Measurements from ENCODE around the gene RUVBL1. TPM values are rescaled to one million over a fixed set of nuclear protein-coding genes. Genes with fewer than 3 reads are reported as not detected.
A peak's percentile ranks its signal among the peaks of the same experiment; 100 is the strongest.

RUVBL1 gene
- total RNA-seq, 6 donors from 2014 or later: 16.0 to 26.9 (median 21.8) TPM

DNA sequence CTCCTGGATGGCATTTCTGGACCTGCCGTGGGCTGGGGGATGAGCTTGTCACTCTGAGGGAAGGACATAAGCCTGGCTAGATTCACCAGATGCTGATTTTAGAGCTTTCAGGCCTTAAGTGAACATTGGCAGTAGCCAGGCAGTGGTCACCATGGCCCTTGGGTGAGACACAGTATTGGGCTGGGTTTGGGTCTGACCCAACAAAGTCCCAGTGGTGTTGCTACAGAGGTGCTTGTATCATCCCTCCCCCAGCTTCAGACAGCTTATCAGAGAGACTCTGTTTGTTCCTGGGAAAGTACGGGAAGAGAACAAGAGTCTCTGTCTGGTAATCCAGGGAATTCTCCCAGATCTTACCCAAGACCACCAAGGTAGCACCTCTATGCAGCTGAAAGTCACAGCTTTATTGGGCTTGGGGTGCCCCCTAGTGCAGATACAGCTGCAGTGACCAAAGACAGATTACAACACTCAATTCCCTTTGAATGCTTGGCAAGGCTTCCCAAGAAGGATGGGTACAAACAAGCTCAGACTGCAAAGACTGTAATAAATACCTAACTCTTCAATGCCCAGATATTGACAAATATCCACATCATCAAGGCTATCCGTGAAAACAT, 9.8 kb upstream of the RUVBL1 start:
- Histone ChIP-seq H3K36me3 (no peaks in the 10 kb centered on the region), H3K4me1 (no peaks in the 10 kb centered on the region), H3K27ac (no peak overlapping the region), H3K4me3 (no peak overlapping the region), H3K27me3 (no peaks in the 10 kb centered on the region), H3K9me3 (no peaks in the 10 kb centered on the region)
- DNase-seq: no peak
- 64 to 68% methylated on average over 3 of the region's 3 CpGs for WGBS, 2 donors
- TF ChIP-seq, protein P1, sequence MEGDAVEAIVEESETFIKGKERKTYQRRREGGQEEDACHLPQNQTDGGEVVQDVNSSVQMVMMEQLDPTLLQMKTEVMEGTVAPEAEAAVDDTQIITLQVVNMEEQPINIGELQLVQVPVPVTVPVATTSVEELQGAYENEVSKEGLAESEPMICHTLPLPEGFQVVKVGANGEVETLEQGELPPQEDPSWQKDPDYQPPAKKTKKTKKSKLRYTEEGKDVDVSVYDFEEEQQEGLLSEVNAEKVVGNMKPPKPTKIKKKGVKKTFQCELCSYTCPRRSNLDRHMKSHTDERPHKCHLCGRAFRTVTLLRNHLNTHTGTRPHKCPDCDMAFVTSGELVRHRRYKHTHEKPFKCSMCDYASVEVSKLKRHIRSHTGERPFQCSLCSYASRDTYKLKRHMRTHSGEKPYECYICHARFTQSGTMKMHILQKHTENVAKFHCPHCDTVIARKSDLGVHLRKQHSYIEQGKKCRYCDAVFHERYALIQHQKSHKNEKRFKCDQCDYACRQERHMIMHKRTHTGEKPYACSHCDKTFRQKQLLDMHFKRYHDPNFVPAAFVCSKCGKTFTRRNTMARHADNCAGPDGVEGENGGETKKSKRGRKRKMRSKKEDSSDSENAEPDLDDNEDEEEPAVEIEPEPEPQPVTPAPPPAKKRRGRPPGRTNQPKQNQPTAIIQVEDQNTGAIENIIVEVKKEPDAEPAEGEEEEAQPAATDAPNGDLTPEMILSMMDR (IDR thresholded peaks at IDR 0.05): peak; percentile 41 to 77 (median 52)
- no peak for TF ChIP-seq EP300 (IDR thresholded peaks at IDR 0.05)
- ATAC-seq (ENCODE audit: low FRiP score in 2 of 2): peak; percentile 51 to 57

DNA sequence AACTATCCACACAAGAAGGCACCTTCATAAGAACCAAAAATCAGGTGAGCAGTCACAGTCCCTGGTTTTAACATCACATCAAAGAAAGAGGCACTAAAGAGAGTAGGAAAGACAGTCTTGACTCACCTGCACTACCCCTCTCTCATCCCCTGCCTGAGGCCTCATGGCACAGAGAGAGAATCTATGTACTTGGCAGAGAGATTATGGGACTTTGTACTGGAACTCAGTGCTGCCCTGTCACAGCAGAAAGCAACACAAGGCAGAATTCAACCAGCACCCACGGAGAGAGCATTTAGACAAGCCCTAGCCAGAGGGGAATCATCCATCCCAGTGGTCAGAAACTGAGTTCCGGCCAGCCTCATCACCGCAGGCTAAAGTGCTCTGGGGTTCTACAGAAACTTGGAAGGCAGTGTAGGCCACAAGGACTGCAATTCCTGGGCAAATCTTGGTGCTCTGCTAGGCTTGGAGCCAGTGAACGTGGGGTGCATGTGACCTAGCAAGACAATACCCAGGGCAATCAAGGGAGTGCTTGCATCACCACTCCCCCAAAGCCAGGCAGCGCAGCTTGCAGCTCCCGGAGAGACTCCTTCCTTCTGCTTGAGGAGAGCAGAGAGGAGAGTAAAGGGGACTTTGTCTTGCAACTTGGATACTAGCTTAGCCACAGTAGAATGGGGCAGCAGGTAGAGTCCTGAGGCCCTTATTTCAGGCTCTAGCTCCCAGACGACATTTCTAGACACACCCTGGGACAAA, 8.5 kb upstream of the RUVBL1 start:
- no peak overlapping the region for H3K27ac ChIP-seq
- no peak for ATAC-seq (ENCODE audit: low FRiP score in 2 of 2)
- H3K36me3 ChIP-seq: no peaks in the 10 kb centered on the region
- TF ChIP-seq POLR2A (IDR thresholded peaks at IDR 0.05): no peak
- TF ChIP-seq EP300 (IDR thresholded peaks at IDR 0.05): no peak
- TF ChIP-seq POLR2AphosphoS5 (IDR thresholded peaks at IDR 0.05): no peak
- TF ChIP-seq, protein P1 (IDR thresholded peaks at IDR 0.05): no peak
- no peaks in the 10 kb centered on the region for H3K27me3 ChIP-seq
- H3K4me1 ChIP-seq: no peaks in the 10 kb centered on the region
- no peaks in the 10 kb centered on the region for H3K9me3 ChIP-seq
- no peak for DNase-seq
- no peak overlapping the region for H3K4me3 ChIP-seq
- WGBS, 2 donors: 88% methylated on average over 1 to 7 of the region's 7 CpGs

DNA sequence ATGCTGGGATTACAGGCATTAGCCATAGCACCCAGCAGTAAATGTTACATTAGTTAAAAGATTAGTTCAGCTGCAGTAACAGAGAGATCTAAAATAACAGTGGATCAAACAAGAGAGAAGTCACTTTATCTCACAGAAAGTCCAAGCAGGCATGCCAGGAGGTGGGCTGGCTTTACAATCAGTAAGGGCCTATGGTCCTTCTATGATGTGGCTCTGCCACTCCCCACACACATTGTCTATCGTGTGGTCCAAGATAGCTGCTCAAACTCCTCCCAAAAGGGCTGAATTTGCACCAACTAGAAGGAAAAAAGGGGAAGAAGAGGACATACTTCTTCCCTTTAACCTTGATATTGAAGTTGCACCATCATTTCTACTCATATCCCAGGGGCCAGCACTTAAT, 4.6 kb upstream of the RUVBL1 start:
- H3K4me1 ChIP-seq: peaks cover 0 to 5% (median under 1%) of the 10 kb centered on the region in 4 donors
- no peaks in the 10 kb centered on the region for H3K9me3 ChIP-seq
- DNase-seq: no peak
- no peaks in the 10 kb centered on the region for H3K36me3 ChIP-seq
- no peak overlapping the region for H3K4me3 ChIP-seq
- ATAC-seq (ENCODE audit: low FRiP score in 2 of 2): no peak
- no peaks in the 10 kb centered on the region for H3K27me3 ChIP-seq
- WGBS, 2 donors: 40 to 53% methylated on average over 1 of the region's 1 CpG
- H3K27ac ChIP-seq: no peak overlapping the region
- TF ChIP-seq, protein P1 (IDR thresholded peaks at IDR 0.05): no peak
- no peak for TF ChIP-seq POLR2AphosphoS5 (IDR thresholded peaks at IDR 0.05)

DNA sequence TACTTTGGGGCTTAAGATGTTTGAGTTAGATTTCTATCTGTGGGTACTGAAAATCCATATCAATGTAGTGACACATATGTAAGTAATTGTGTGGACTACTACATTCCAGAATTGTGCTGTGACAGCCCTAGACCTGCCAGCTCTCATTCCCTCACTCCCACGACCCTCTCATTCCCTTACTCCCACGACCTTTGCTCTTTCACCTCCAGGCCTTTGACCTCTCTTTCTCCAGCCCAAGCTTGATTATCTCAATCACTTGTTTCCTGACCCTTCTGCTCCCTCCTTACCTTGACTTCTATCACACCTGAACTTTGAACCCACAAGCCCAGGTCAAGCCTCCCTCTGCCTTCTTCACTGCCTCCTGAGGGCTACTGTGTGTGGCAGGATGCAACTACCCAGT, 3.6 kb upstream of the RUVBL1 start:
- no peaks in the 10 kb centered on the region for H3K36me3 ChIP-seq
- H3K4me3 ChIP-seq: no peak overlapping the region
- H3K9me3 ChIP-seq: no peaks in the 10 kb centered on the region
- no peak overlapping the region for H3K27ac ChIP-seq
- H3K27me3 ChIP-seq: no peaks in the 10 kb centered on the region
- DNase-seq (no peak), ATAC-seq (ENCODE audit: low FRiP score in 2 of 2) (no peak)
- H3K4me1 ChIP-seq: peaks cover 4 to 14% (median 11%) of the 10 kb centered on the region in 4 donors
- 57 to 69% methylated on average over 2 of the region's 2 CpGs for WGBS, 2 donors
- no peak for TF ChIP-seq POLR2AphosphoS5 (IDR thresholded peaks at IDR 0.05)
- no peak for TF ChIP-seq EP300 (IDR thresholded peaks at IDR 0.05)
- TF ChIP-seq, protein P1 (IDR thresholded peaks at IDR 0.05): no peak
- TF ChIP-seq POLR2A (IDR thresholded peaks at IDR 0.05): no peak

DNA sequence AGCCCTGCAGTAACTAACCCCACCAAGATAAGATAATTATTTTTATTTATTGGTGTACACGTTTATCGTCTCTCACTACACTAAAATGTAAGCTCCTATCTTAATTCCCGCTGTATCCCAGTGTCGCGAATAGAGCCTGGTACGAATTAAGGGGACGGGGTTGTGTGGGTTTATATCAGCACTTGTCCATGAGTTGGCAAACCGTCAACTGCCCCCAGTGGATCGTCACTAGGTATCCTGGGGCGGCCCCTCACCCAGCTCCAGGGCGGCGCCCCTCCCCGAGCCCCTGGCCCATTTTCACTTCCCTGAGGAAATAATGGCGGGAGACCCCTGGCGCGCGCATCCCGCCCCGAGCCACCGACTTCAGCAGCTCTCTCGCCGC, 465 bp downstream of the RUVBL1 start:
- Histone ChIP-seq H3K4me1 (peaks cover 4 to 18% (median 12%) of the 10 kb centered on the region in 4 donors), H3K27me3 (no peaks in the 10 kb centered on the region), H3K9me3 (no peaks in the 10 kb centered on the region), H3K27ac (peak overlapping the region; percentile 72 to 89 (median 77)), H3K4me3 (peak overlapping the region; percentile 81 to 95 (median 84)), H3K36me3 (peaks cover 0 to 8% (median 0%) of the 10 kb centered on the region in 4 donors)
- DNase-seq: no peak
- TF ChIP-seq POLR2A (IDR thresholded peaks at IDR 0.05) (no peak), POLR2AphosphoS5 (IDR thresholded peaks at IDR 0.05) (no peak), EP300 (IDR thresholded peaks at IDR 0.05) (no peak)
- TF ChIP-seq, protein P1 (IDR thresholded peaks at IDR 0.05): no peak
- no peak for ATAC-seq (ENCODE audit: low FRiP score in 2 of 2)
- WGBS, 2 donors: 3 to 7% methylated on average over 8 to 22 of the region's 22 CpGs
